Measurements from ENCODE around the gene AHCYL2. TPM values are rescaled to one million over a fixed set of nuclear protein-coding genes. Genes with fewer than 3 reads are reported as not detected.

Gene AHCYL2
- total RNA-seq, 1 donor from 2014 or later: 19.0 TPM

- Mint-ChIP-seq H3K36me3 (ENCODE audit: unreplicated experiment) (peaks cover 3% of the 10 kb centered on the region), H3K4me3 (ENCODE audit: unreplicated experiment) (no peak overlapping the region), H3K4me1 (ENCODE audit: unreplicated experiment) (peaks cover 2% of the 10 kb centered on the region), H3K27ac (ENCODE audit: unreplicated experiment) (no peak overlapping the region), H3K27me3 (ENCODE audit: unreplicated experiment) (no peaks in the 10 kb centered on the region), H3K9me3 (ENCODE audit: unreplicated experiment) (no peaks in the 10 kb centered on the region)
- no peak for DNase-seq (ENCODE audit: extremely low spot score, unreplicated experiment)
- no peak for TF ChIP-seq CTCF (IDR thresholded peaks at IDR 0.05)
These were observed 21.6 kb upstream of the AHCYL2 start for GRCh38 chr7:129203050-129203741.

- Mint-ChIP-seq H3K27me3 (ENCODE audit: unreplicated experiment) (no peaks in the 10 kb centered on the region), H3K4me3 (ENCODE audit: unreplicated experiment) (no peak overlapping the region), H3K4me1 (ENCODE audit: unreplicated experiment) (peaks cover 2% of the 10 kb centered on the region)
These were observed 19.6 kb upstream of the AHCYL2 start for GRCh38 chr7:129205126-129205818.

GRCh38 chr7:129205987-129206785, 18.6 kb upstream of the AHCYL2 start:
- peaks cover 2% of the 10 kb centered on the region for H3K4me1 Mint-ChIP-seq (ENCODE audit: unreplicated experiment)
- H3K9me3 Mint-ChIP-seq (ENCODE audit: unreplicated experiment): no peaks in the 10 kb centered on the region
- H3K27me3 Mint-ChIP-seq (ENCODE audit: unreplicated experiment): no peaks in the 10 kb centered on the region
- no peak overlapping the region for H3K27ac Mint-ChIP-seq (ENCODE audit: unreplicated experiment)
- H3K36me3 Mint-ChIP-seq (ENCODE audit: unreplicated experiment): peaks cover 12% of the 10 kb centered on the region
- DNase-seq (ENCODE audit: extremely low spot score, unreplicated experiment): no peak
- no peak overlapping the region for H3K4me3 Mint-ChIP-seq (ENCODE audit: unreplicated experiment)
- no peak for TF ChIP-seq CTCF (IDR thresholded peaks at IDR 0.05)

More at GRCh38 chr7:129205126-129205818, 19.6 kb upstream of the AHCYL2 start:
- DNase-seq (ENCODE audit: extremely low spot score, unreplicated experiment): no peak
- no peaks in the 10 kb centered on the region for H3K9me3 Mint-ChIP-seq (ENCODE audit: unreplicated experiment)
- peaks cover 9% of the 10 kb centered on the region for H3K36me3 Mint-ChIP-seq (ENCODE audit: unreplicated experiment)
- H3K27ac Mint-ChIP-seq (ENCODE audit: unreplicated experiment): no peak overlapping the region
- TF ChIP-seq CTCF (IDR thresholded peaks at IDR 0.05): no peak

GRCh38 chr7:129208667-129209066, 16.2 kb upstream of the AHCYL2 start:
- DNase-seq (ENCODE audit: extremely low spot score, unreplicated experiment): no peak
- Mint-ChIP-seq H3K9me3 (ENCODE audit: unreplicated experiment) (no peaks in the 10 kb centered on the region), H3K27ac (ENCODE audit: unreplicated experiment) (no peak overlapping the region), H3K4me3 (ENCODE audit: unreplicated experiment) (no peak overlapping the region), H3K4me1 (ENCODE audit: unreplicated experiment) (no peaks in the 10 kb centered on the region), H3K36me3 (ENCODE audit: unreplicated experiment) (peaks cover 19% of the 10 kb centered on the region), H3K27me3 (ENCODE audit: unreplicated experiment) (no peaks in the 10 kb centered on the region)
- TF ChIP-seq CTCF (IDR thresholded peaks at IDR 0.05): no peak
